H1 (cell line): ENCODE results near the gene MMAB. TPM values are rescaled to one million over a fixed set of nuclear protein-coding genes. Genes with fewer than 3 reads are reported as not detected.

Experiments used
- CTCF ChIA-PET: fragments of 300-600 bp; sonication (Branson Sonifier 250); formaldehyde crosslinking; loops from one replicate; lab custom pipeline; 2021; ENCODE audit not compliant: partially characterized antibody; lab: Charles Lee
- POLR2A ChIA-PET: fragments of 300-600 bp; sonication (Branson Sonifier 250); formaldehyde crosslinking; loops from one replicate; lab custom pipeline; 2021; ENCODE audit warnings: inconsistent platforms; ENCODE audit not compliant: partially characterized antibody; lab: Charles Lee
- DNase-seq, 2 experiments: peaks; one replicate each; pipeline versions ENCODE4 v3.0.0 to v3.0.0-alpha.2; 2010 to 2022; ENCODE audit warnings: low spot score in 2 of 2, low read depth in 1 of 2, mixed read lengths in 1 of 2
- FAIRE-seq: peaks from 2 replicates; lab custom pipeline; 2011; peaks lifted over from hg19 to GRCh38; lab: Jason Lieb, UNC
- H2AFZ ChIP-seq: 2 replicates; pipeline ENCODE4 v1.8.1; 2012; ENCODE audit warnings: low read length, inconsistent platforms
- H2AK5ac ChIP-seq: 2 replicates; pipeline ENCODE4 v1.6.1; 2013; ENCODE audit warnings: low read depth, low read length
- H2BK120ac ChIP-seq: replicated peaks from 2 replicates; pipeline ENCODE3; 2013; ENCODE audit warnings: low read depth, low read length, inconsistent platforms
- H2BK12ac ChIP-seq: 2 replicates; pipeline ENCODE4 v1.6.1; 2013; ENCODE audit warnings: low read depth, low read length
- H2BK15ac ChIP-seq: 2 replicates; pipeline ENCODE4 v1.6.1; 2013; ENCODE audit warnings: low read length
- H2BK20ac ChIP-seq: 2 replicates; pipeline ENCODE4 v1.6.1; 2013; ENCODE audit warnings: low read length
- H2BK5ac ChIP-seq: 2 replicates; pipeline ENCODE4 v1.6.1; 2013; ENCODE audit warnings: low read depth, low read length
- H3K14ac ChIP-seq: 2 replicates; pipeline ENCODE4 v1.6.1; 2013; ENCODE audit warnings: inconsistent platforms; ENCODE audit not compliant: insufficient read length
- H3K18ac ChIP-seq: 2 replicates; pipeline ENCODE4 v1.6.1; 2013; ENCODE audit warnings: low read length; ENCODE audit errors: extremely low read depth
- H3K23ac ChIP-seq: 2 replicates; pipeline ENCODE4 v1.6.1; 2013; ENCODE audit warnings: inconsistent platforms; ENCODE audit not compliant: insufficient read length
- H3K23me2 ChIP-seq: 2 replicates; pipeline ENCODE4 v1.6.1; 2013; ENCODE audit warnings: low read depth, low read length
- H3K27ac ChIP-seq: 2 replicates; pipeline ENCODE4 v1.6.1; 2011; ENCODE audit warnings: low read depth, low read length, inconsistent platforms
- H3K27me3 ChIP-seq, 4 experiments: replicated peaks in 1 of 4; 1 replicate in 1 of 4; 2 replicates in 3 of 4; pipeline versions ENCODE4 v1.6.1 to v1.8.1; 2011 to 2013; ENCODE audit warnings: low read length in 3 of 4, mild to moderate bottlenecking in 3 of 4, inconsistent platforms in 2 of 4, mixed read lengths in 2 of 4, moderate library complexity in 1 of 4; ENCODE audit not compliant: control insufficient read depth in 3 of 4, insufficient read depth in 3 of 4; ENCODE audit errors: extremely low read depth in 1 of 4
- H3K36me3 ChIP-seq, 4 experiments: 2 replicates each; pipeline versions ENCODE4 v1.6.1 to v1.8.1; 2011 to 2013; ENCODE audit warnings: mild to moderate bottlenecking in 4 of 4, low read length in 3 of 4, moderate library complexity in 2 of 4, control low read depth in 1 of 4, inconsistent platforms in 1 of 4; ENCODE audit not compliant: insufficient read depth in 4 of 4, control insufficient read depth in 2 of 4
- H3K4ac ChIP-seq: replicated peaks from 2 replicates; pipeline ENCODE3; 2013; ENCODE audit warnings: low read length, low read depth, mixed read lengths, inconsistent platforms; ENCODE audit not compliant: insufficient read length
- H3K4me1 ChIP-seq, 4 experiments: replicated peaks in 1 of 4; 1 replicate in 1 of 4; 2 replicates in 3 of 4; pipeline versions ENCODE4 v1.6.1 to v1.8.1; 2011 to 2013; ENCODE audit warnings: low read length in 3 of 4, inconsistent platforms in 2 of 4, mixed read lengths in 1 of 4; ENCODE audit not compliant: insufficient read depth in 4 of 4, control insufficient read depth in 3 of 4
- H3K4me2 ChIP-seq, 2 experiments: 2 replicates each; pipeline versions ENCODE4 v1.6.1 to v1.8.1; 2011 to 2013; ENCODE audit warnings: low read depth in 2 of 2, low read length in 2 of 2, control low read depth in 1 of 2, inconsistent platforms in 1 of 2, mild to moderate bottlenecking in 1 of 2; ENCODE audit not compliant: insufficient read depth in 1 of 2
- H3K4me3 ChIP-seq, 4 experiments: fragments of 200-600, 300-600 bp in 1 of 4; sonication (generic), shearing (Covaris generic), sonication (Bioruptor Twin) in 1 of 4; 2 replicates each; pipeline versions ENCODE4 v1.5.1 to v1.8.1; 2011 to 2016; ENCODE audit warnings: low read length in 4 of 4, low read depth in 3 of 4, control low read depth in 2 of 4, inconsistent platforms in 2 of 4, mild to moderate bottlenecking in 2 of 4, mixed read lengths in 1 of 4, moderate library complexity in 1 of 4; ENCODE audit not compliant: insufficient read depth in 2 of 4; ENCODE audit errors: extremely low read depth in 1 of 4
- H3K56ac ChIP-seq: replicated peaks from 2 replicates; pipeline ENCODE3; 2013; ENCODE audit warnings: low read depth, mild to moderate bottlenecking, mixed read lengths, low read length, inconsistent platforms; ENCODE audit not compliant: insufficient read length
- H3K79me1 ChIP-seq: 2 replicates; pipeline ENCODE4 v1.6.1; 2013; ENCODE audit warnings: low read depth, low read length, control low read depth
- H3K79me2 ChIP-seq, 2 experiments: 2 replicates each; pipeline versions ENCODE4 v1.6.1 to v1.8.1; 2012 to 2013; ENCODE audit warnings: low read length in 2 of 2, mild to moderate bottlenecking in 2 of 2, inconsistent platforms in 1 of 2; ENCODE audit not compliant: insufficient read depth in 2 of 2, control insufficient read depth in 1 of 2
- H3K9ac ChIP-seq, 4 experiments: replicated peaks in 1 of 4; 1 replicate in 1 of 4; 2 replicates in 3 of 4; pipeline versions ENCODE4 v1.6.1 to v1.8.1; 2011 to 2013; ENCODE audit warnings: low read depth in 3 of 4, low read length in 3 of 4, control low read depth in 2 of 4, mild to moderate bottlenecking in 2 of 4, moderate library complexity in 2 of 4, inconsistent platforms in 1 of 4; ENCODE audit errors: extremely low read depth in 1 of 4
- H3K9me3 ChIP-seq, 2 experiments: 2 replicates each; pipeline versions ENCODE4 v1.6.1 to v1.8.1; 2012 to 2013; ENCODE audit warnings: mild to moderate bottlenecking in 2 of 2, moderate library complexity in 2 of 2, control low read depth in 1 of 2, inconsistent platforms in 1 of 2, low read depth in 1 of 2, low read length in 1 of 2, mixed read lengths in 1 of 2; ENCODE audit not compliant: insufficient read depth in 2 of 2
- H4K20me1 ChIP-seq, 2 experiments: replicated peaks in 1 of 2; 2 replicates each; pipeline versions ENCODE3 to v1.8.1; 2011 to 2013; ENCODE audit warnings: inconsistent platforms in 2 of 2, low read length in 2 of 2, mild to moderate bottlenecking in 1 of 2; ENCODE audit not compliant: insufficient read depth in 2 of 2, control insufficient read depth in 1 of 2
- H4K5ac ChIP-seq: 2 replicates; pipeline ENCODE4 v1.6.1; 2013; ENCODE audit warnings: low read length, low read depth, mixed read lengths, inconsistent platforms; ENCODE audit not compliant: insufficient read length
- H4K8ac ChIP-seq: 2 replicates; pipeline ENCODE4 v1.8.0; 2013; ENCODE audit warnings: mild to moderate bottlenecking, moderate library complexity, low read length, inconsistent platforms; ENCODE audit not compliant: insufficient read depth; ENCODE audit errors: extremely low read depth
- H4K91ac ChIP-seq: replicated peaks from 2 replicates; pipeline ENCODE3; 2013; ENCODE audit warnings: low read length, mixed read lengths, inconsistent platforms; ENCODE audit not compliant: insufficient read length
- ASH2L ChIP-seq: fragments of 200-600, 300-600 bp; sonication (generic); IDR thresholded peaks from one replicate; pipeline ENCODE4 v1.7.1; 2017; ENCODE audit warnings: low read length
- BACH1 ChIP-seq: IDR thresholded peaks from 2 replicates; pipeline ENCODE4 v1.6.1; 2012; ENCODE audit warnings: low read length, improper control_type of control experiment
- CEBPB ChIP-seq: IDR thresholded peaks from 2 replicates; pipeline ENCODE4 v1.6.1; 2012; ENCODE audit warnings: low read depth, low read length
- EP300 ChIP-seq, 2 experiments: IDR thresholded peaks; 1 replicate in 1 of 2; 2 replicates in 1 of 2; pipeline ENCODE4 v1.6.1; 2011 to 2012; ENCODE audit warnings: low read depth in 2 of 2, low read length in 2 of 2, mild to moderate bottlenecking in 2 of 2, borderline replicate concordance in 1 of 2, inconsistent platforms in 1 of 2, moderate library complexity in 1 of 2
- HDAC2 ChIP-seq, 2 experiments: fragments of 300-600 bp in 1 of 2; sonication (generic) in 1 of 2; IDR thresholded peaks; 2 replicates each; pipeline ENCODE4 v1.6.1; 2011 to 2012; ENCODE audit warnings: low read depth in 2 of 2, low read length in 2 of 2, mild to moderate bottlenecking in 2 of 2, moderate library complexity in 2 of 2, borderline replicate concordance in 1 of 2, inconsistent platforms in 1 of 2
- JUN ChIP-seq: IDR thresholded peaks from 2 replicates; pipeline ENCODE4 v1.6.1; 2011; ENCODE audit warnings: low read depth, mild to moderate bottlenecking, improper control_type of control experiment, low read length
- KDM5A ChIP-seq: fragments of 200-600 bp; IDR thresholded peaks from 2 replicates; pipeline ENCODE4 v1.7.1; 2012; ENCODE audit warnings: mild to moderate bottlenecking, low read length, inconsistent platforms, mixed read lengths
- SIN3A ChIP-seq, 2 experiments: IDR thresholded peaks in 1 of 2; conservative IDR thresholded peaks in 1 of 2; 2 replicates each; pipeline ENCODE4 v1.6.1; 2011 to 2012; ENCODE audit warnings: low read length in 2 of 2, improper control_type of control experiment in 1 of 2, low read depth in 1 of 2, mild to moderate bottlenecking in 1 of 2
- SUZ12 ChIP-seq: fragments of 200-600 bp; sonication (generic); IDR thresholded peaks from 2 replicates; pipeline ENCODE4 v1.6.1; 2012; ENCODE audit warnings: mild to moderate bottlenecking, inconsistent platforms, low read length, moderate library complexity, mixed read lengths
- WGBS, 2 experiments: shearing (Covaris generic) in 1 of 2; methylation state at CpG; one replicate each; pipeline versions ENCODE4 v1.1.6 to v1.1.7; 2013 to 2015; ENCODE audit warnings: low lambda C conversion rate in 2 of 2, mixed read lengths in 2 of 2, inconsistent platforms in 1 of 2, low coverage in 1 of 2, missing lambda C conversion rate in 1 of 2; ENCODE audit not compliant: insufficient replicate concordance in 2 of 2, insufficient coverage in 1 of 2, insufficient read length in 1 of 2; ENCODE audit errors: extremely low coverage in 1 of 2, missing lambda C conversion rate in 1 of 2; 5-methylcytosine and 5-hydroxymethylcytosine counted together
- polyA plus RNA-seq, 7 experiments: library from polyadenylated mRNA; depleted of rRNA in 3 of 7; stranded (reverse) in 5 of 7; unstranded in 2 of 7; fragments of >200 nt in 5 of 7; fragments of 200-250 nt in 2 of 7; gene quantifications; 1 replicate in 5 of 7; 2 replicates in 1 of 7; 4 replicates in 1 of 7; pipeline versions ENCODE4 v1.2.1 to v1.2.3, GENCODE V29; 2011 to 2013; ENCODE audit warnings: missing spikeins in 2 of 7, mixed read lengths in 2 of 7
- total RNA-seq: library from RNA; stranded (reverse); fragmentation: NEBNext Ultra II Directional; extraction: Animal tissue kit (Norgen Biotek cat#: 25700); gene quantifications from 2 replicates; pipeline ENCODE4 v1.2.1, GENCODE V29; 2021
- TF ChIP-seq, protein P1 (sequence below): IDR thresholded peaks from 2 replicates; pipeline ENCODE4 v1.6.1; 2012; ENCODE audit warnings: inconsistent platforms
- TF ChIP-seq, protein P2 (sequence below), 3 experiments: IDR thresholded peaks; 1 replicate in 2 of 3; 2 replicates in 1 of 3; pipeline versions ENCODE4 v1.5.1 to v1.6.1; 2011; ENCODE audit warnings: low read length in 3 of 3, mild to moderate bottlenecking in 3 of 3, inconsistent platforms in 2 of 3, low read depth in 1 of 3, moderate library complexity in 1 of 3; ENCODE audit not compliant: insufficient read depth in 1 of 3; ENCODE audit errors: control extremely low read depth in 1 of 3

The MMAB gene
- total and polyA plus RNA-seq, 2 of the 8 experiments (the other 6 are each of a cell fraction or from before 2014, with no cell fraction given) = 12.9 to 18.5 TPM

DNA sequence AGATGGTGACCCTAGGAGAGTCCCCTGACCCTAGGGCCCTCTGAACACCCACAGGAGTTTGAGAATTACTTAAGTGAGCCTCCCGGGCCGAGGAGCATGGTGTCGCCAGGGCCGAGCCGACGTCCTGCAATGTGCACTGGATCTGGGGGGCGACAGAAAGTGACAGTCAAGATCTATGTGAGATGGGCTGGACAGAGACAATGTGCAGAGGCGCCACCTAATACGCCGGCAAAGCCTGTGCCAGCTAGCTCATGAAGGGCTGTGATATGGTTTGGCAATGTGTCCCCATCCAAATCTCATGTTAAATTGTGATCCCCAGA lies 11.6 kb downstream of the MMAB start:
- Histone ChIP-seq H3K79me2 (no peaks in the 10 kb centered on the region), H3K18ac (no peak overlapping the region), H3K27ac (no peak overlapping the region), H3K23ac (no peak overlapping the region), H2BK20ac (no peak overlapping the region), H3K4me2 (no peak overlapping the region), H3K56ac (no peak overlapping the region), H2AK5ac (no peak overlapping the region), H2BK12ac (no peak overlapping the region), H2AFZ (no peak overlapping the region), H3K23me2 (no peaks in the 10 kb centered on the region), H3K9ac (no peak overlapping the region), H3K4me1 (no peaks in the 10 kb centered on the region), H2BK15ac (no peak overlapping the region), H4K5ac (no peak overlapping the region), H3K79me1 (no peaks in the 10 kb centered on the region), H3K36me3 (peaks cover 0 to 17% (median 0%) of the 10 kb centered on the region in 4 experiments; a peak in 5 of 8 replicates), H4K8ac (no peak overlapping the region; the same call in 1 of the 2 replicates), H2BK5ac (no peak overlapping the region), H3K27me3 (no peaks in the 10 kb centered on the region), H4K20me1 (no peaks in the 10 kb centered on the region), H3K4ac (no peak overlapping the region), H3K14ac (no peak overlapping the region), H3K4me3 (no peak overlapping the region), H4K91ac (no peak overlapping the region), H2BK120ac (no peak overlapping the region), H3K9me3 (no peaks in the 10 kb centered on the region)
- 86% methylated on average over 10 of the region's 10 CpGs; no CpG with 5 or more reads in 1 of the 2 experiments for WGBS, 2 experiments
- FAIRE-seq = no peak
- DNase-seq = no peak
- POLR2A ChIA-PET = interaction anchor here (2.7 kb wide), 1 partner anchor 11 kb away, joined by 11 read pairs; the partner anchor contains the start of genes MMAB and MVK
- CTCF ChIA-PET = interaction anchor here (1.0 to 1.2 kb wide), 2 partner anchors 41 to 111 kb away, joined by 3 to 8 read pairs; no protein-coding TSS in a partner anchor
- TF ChIP-seq BACH1 = no peak
- TF ChIP-seq HDAC2 (IDR thresholded peaks at IDR 0.05; ENCODE audit: borderline replicate concordance in 1 of 2, low read depth in 2 of 2, low read length in 2 of 2) = no peak
- TF ChIP-seq CEBPB = no peak
- no peak for TF ChIP-seq SIN3A (conservative IDR thresholded peaks at IDR 0.05 in 1 of 2, IDR thresholded peaks at IDR 0.05 in 1 of 2; ENCODE audit: low read depth in 1 of 2, low read length in 2 of 2)
- no peak for TF ChIP-seq SUZ12
- TF ChIP-seq EP300 (IDR thresholded peaks at IDR 0.05; ENCODE audit: borderline replicate concordance in 1 of 2, low read depth in 2 of 2, low read length in 2 of 2) = no peak
- TF ChIP-seq KDM5A = no peak
- TF ChIP-seq, protein P1, sequence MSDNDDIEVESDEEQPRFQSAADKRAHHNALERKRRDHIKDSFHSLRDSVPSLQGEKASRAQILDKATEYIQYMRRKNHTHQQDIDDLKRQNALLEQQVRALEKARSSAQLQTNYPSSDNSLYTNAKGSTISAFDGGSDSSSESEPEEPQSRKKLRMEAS = no peak
- TF ChIP-seq ASH2L = no peak
- TF ChIP-seq, protein P2, sequence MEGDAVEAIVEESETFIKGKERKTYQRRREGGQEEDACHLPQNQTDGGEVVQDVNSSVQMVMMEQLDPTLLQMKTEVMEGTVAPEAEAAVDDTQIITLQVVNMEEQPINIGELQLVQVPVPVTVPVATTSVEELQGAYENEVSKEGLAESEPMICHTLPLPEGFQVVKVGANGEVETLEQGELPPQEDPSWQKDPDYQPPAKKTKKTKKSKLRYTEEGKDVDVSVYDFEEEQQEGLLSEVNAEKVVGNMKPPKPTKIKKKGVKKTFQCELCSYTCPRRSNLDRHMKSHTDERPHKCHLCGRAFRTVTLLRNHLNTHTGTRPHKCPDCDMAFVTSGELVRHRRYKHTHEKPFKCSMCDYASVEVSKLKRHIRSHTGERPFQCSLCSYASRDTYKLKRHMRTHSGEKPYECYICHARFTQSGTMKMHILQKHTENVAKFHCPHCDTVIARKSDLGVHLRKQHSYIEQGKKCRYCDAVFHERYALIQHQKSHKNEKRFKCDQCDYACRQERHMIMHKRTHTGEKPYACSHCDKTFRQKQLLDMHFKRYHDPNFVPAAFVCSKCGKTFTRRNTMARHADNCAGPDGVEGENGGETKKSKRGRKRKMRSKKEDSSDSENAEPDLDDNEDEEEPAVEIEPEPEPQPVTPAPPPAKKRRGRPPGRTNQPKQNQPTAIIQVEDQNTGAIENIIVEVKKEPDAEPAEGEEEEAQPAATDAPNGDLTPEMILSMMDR (IDR thresholded peaks at IDR 0.05; ENCODE audit: control extremely low read depth in 1 of 3, insufficient read depth in 1 of 3, low read depth in 1 of 3, low read length in 3 of 3) = no peak
- TF ChIP-seq JUN = no peak
